K562 (cell line): ENCODE results near the gene CISD3. TPM values are rescaled to one million over a fixed set of nuclear protein-coding genes. Genes with fewer than 3 reads are reported as not detected.

Experiments
- CBFA2T2 ChIP-seq: fragments of 450-650 bp; conservative IDR thresholded peaks from 2 replicates; pipeline ENCODE4 v1.6.1; 2017; ENCODE audit warnings: mild to moderate bottlenecking
- CHD2 ChIP-seq: IDR thresholded peaks from 2 replicates; pipeline ENCODE4 v1.6.1; 2011; ENCODE audit warnings: low read depth, low read length
- ERF ChIP-seq: fragments of 450-650 bp; formaldehyde crosslinking; IDR thresholded peaks from 2 replicates; pipeline ENCODE4 v1.4.0; 2020; ENCODE audit warnings: mild to moderate bottlenecking, mixed read lengths
- ETS2 ChIP-seq: IDR thresholded peaks from 2 replicates; pipeline ENCODE4 v1.6.1; 2016; ENCODE audit warnings: borderline replicate concordance, missing genetic modification characterization, mild to moderate bottlenecking, moderate library complexity, missing compliant biosample characterization; ENCODE audit not compliant: poor library complexity, severe bottlenecking
- GABPB2 ChIP-seq: fragments of 250-450 bp; sonication (Bioruptor Pico); conservative IDR thresholded peaks from 2 replicates; pipeline ENCODE4 v1.5.1; 2021; ENCODE audit warnings: mild to moderate bottlenecking
- GTF2E2 ChIP-seq: fragments of 200-800 bp; sonication (Bioruptor generic); IDR thresholded peaks from 2 replicates; pipeline ENCODE4 v1.6.1; 2016; ENCODE audit warnings: missing genetic modification characterization, missing compliant biosample characterization
- MAFG ChIP-seq: fragments of 450-650 bp; conservative IDR thresholded peaks from 2 replicates; pipeline ENCODE4 v1.6.1; 2016; ENCODE audit warnings: missing genetic modification characterization, missing compliant biosample characterization
- MCM5 ChIP-seq: fragments of 450-650 bp; IDR thresholded peaks from 2 replicates; pipeline ENCODE4 v1.6.1; 2016; ENCODE audit warnings: low read depth
- NCOA6 ChIP-seq: fragments of 450-650 bp; IDR thresholded peaks from 2 replicates; pipeline ENCODE4 v1.6.1; 2017; ENCODE audit warnings: mild to moderate bottlenecking
- NRF1 ChIP-seq, 2 experiments: fragments of 450-650 bp; IDR thresholded peaks in 1 of 2; conservative IDR thresholded peaks in 1 of 2; 2 replicates each; pipeline ENCODE4 v1.6.1; 2014; ENCODE audit warnings: mild to moderate bottlenecking in 2 of 2
- RB1 ChIP-seq: fragments of 450-650 bp; IDR thresholded peaks from 2 replicates; pipeline ENCODE4 v1.6.1; 2017; ENCODE audit warnings: low read depth, mild to moderate bottlenecking
- RCOR1 ChIP-seq, 2 experiments: IDR thresholded peaks; 2 replicates each; pipeline ENCODE4 v1.6.1; 2012; ENCODE audit warnings: low read depth in 2 of 2, low read length in 2 of 2, borderline replicate concordance in 1 of 2, improper control_type of control experiment in 1 of 2
- SAFB2 ChIP-seq: fragments of 200-400 bp; formaldehyde crosslinking; IDR thresholded peaks from 2 replicates; pipeline ENCODE4 v1.6.1; 2018; ENCODE audit warnings: borderline replicate concordance, low read length, low read depth, moderate library complexity; ENCODE audit not compliant: severe bottlenecking
- SREBF1 ChIP-seq: fragments of 150-350 bp; IDR thresholded peaks from 2 replicates; pipeline ENCODE4 v1.6.1; 2014; ENCODE audit warnings: antibody characterized with exemption, low read depth, low read length, borderline replicate concordance
- STAT5A ChIP-seq: IDR thresholded peaks from 2 replicates; pipeline ENCODE4 v1.6.1; 2012; ENCODE audit warnings: low read length, inconsistent platforms, borderline replicate concordance
- U2AF1 ChIP-seq: fragments of 200-400 bp; formaldehyde crosslinking; optimal IDR thresholded peaks from 2 replicates; pipeline ENCODE3; 2017; ENCODE audit warnings: mild to moderate bottlenecking, low read depth, low read length, moderate library complexity
- ZBED1 ChIP-seq: IDR thresholded peaks from 2 replicates; pipeline ENCODE4 v1.6.1; 2014
- ZBTB17 ChIP-seq: fragments of 450-650 bp; formaldehyde crosslinking; IDR thresholded peaks from 2 replicates; pipeline ENCODE4 v1.4.0; 2020; ENCODE audit warnings: mild to moderate bottlenecking
- ZKSCAN3 ChIP-seq: fragments of 250-450 bp; sonication (Bioruptor Pico); IDR thresholded peaks from 2 replicates; pipeline ENCODE4 v1.4.0; 2020
- ZNF12 ChIP-seq: sonication (generic); formaldehyde crosslinking; IDR thresholded peaks from 2 replicates; pipeline ENCODE4 v1.4.0; 2020; ENCODE audit warnings: mild to moderate bottlenecking, missing genetic modification reagents
- ZNF175 ChIP-seq: fragments of 200-800 bp; sonication (Bioruptor generic); IDR thresholded peaks from 2 replicates; pipeline ENCODE4 v1.6.1; 2016; ENCODE audit warnings: low read depth, mild to moderate bottlenecking, missing genetic modification characterization, missing compliant biosample characterization
- ZNF717 ChIP-seq: fragments of 250-450 bp; sonication (Bioruptor Pico); IDR thresholded peaks from 2 replicates; pipeline ENCODE4 v1.5.0; 2021
- polyA plus RNA-seq, 8 experiments: library from polyadenylated mRNA; depleted of rRNA in 4 of 8; stranded (reverse) in 5 of 8; unstranded in 3 of 8; fragments of >200 nt; fragmentation: Nextera tagmentation in 2 of 8; fragmentation: Illumina TruSeq in 1 of 8; extraction: Ambion mirVana in 2 of 8; extraction: Trizol in 1 of 8; gene quantifications; 2 replicates each; pipeline versions ENCODE4 v1.2.1 to v1.2.3, GENCODE V29; 2011 to 2014; ENCODE audit warnings: inconsistent platforms in 1 of 8, missing spikeins in 1 of 8
- total RNA-seq, 7 experiments: library from RNA; depleted of rRNA in 6 of 7; stranded (reverse); fragments of >200 nt in 6 of 7; fragmentation: Illumina TruSeq in 2 of 7; extraction: Trizol in 2 of 7; gene quantifications; 2 replicates each; pipeline versions ENCODE4 v1.2.1 to v1.2.3, GENCODE V29; 2011 to 2021; ENCODE audit warnings: low replicate concordance in 1 of 7
- TF ChIP-seq, protein P1 (sequence below): fragments of 450-650 bp; IDR thresholded peaks from 2 replicates; pipeline ENCODE4 v1.6.1; 2016; ENCODE audit warnings: mild to moderate bottlenecking
- TF ChIP-seq, protein P2 (sequence below): fragments of 250-450 bp; sonication (Bioruptor Pico); IDR thresholded peaks from 2 replicates; pipeline ENCODE4 v1.6.1; 2021; ENCODE audit warnings: mild to moderate bottlenecking
- TF ChIP-seq, protein P3 (sequence below): sonication (generic); formaldehyde crosslinking; IDR thresholded peaks from 2 replicates; pipeline ENCODE4 v1.9.0; 2022; ENCODE audit warnings: mild to moderate bottlenecking, missing genetic modification reagents
- TF ChIP-seq, protein P4 (sequence below): fragments of 450-650 bp; IDR thresholded peaks from 2 replicates; pipeline ENCODE4 v1.6.1; 2018; ENCODE audit warnings: mild to moderate bottlenecking, low read depth; ENCODE audit not compliant: partially characterized antibody

Gene CISD3
- total and polyA plus RNA-seq, 9 of the 15 experiments (the other 6 are each of a cell fraction or from before 2014, with no cell fraction given) = 5.0 to 60.7 (median 15.7) TPM

DNA sequence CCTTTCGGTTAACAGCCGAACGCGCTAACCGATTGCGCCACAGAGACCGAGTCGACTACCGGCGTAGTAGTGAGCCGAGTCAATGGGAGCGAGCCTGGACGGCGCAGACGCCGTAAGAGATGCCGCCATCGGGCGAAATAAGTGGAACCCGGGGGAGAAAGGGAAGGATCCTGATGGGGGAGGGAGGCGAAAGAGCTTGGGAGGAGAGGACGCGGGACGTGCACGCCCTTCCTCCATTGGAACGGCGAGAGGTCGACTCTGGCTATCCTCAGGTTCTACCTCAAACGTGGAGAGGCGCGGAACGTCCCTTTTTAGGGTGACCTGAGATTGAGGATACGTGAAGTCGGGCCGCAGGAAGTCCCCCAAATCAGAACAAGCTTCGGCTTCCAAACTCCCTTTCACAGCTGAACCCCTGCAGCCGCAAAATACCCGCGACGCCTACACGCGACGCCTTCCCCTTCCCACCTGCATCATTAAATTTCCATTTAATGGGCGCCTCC, 21.7 kb downstream of the CISD3 start (continued):
- TF ChIP-seq MCM5 (no peak), SAFB2 (no peak), ZNF12 (0 out of 2 replicates have a peak, but pooled peaks have one; percentile 18), U2AF1 (no peak), ETS2 (tag) (no peak), ZNF175 (CRISPR knock-in tag) (no peak), RCOR1 (IDR thresholded peaks at IDR 0.05; ENCODE audit: borderline replicate concordance in 1 of 2, low read depth in 2 of 2, low read length in 2 of 2) (peak in 1 of 2 experiments; percentile 34; a peak in 1 of 4 replicates), CHD2 (peak; percentile 31; the same call in 1 of the 2 replicates), NRF1 (conservative IDR thresholded peaks at IDR 0.05 in 1 of 2, IDR thresholded peaks at IDR 0.05 in 1 of 2) (no peak), NCOA6 (peak; percentile 85), GABPB2 (CRISPR knock-in tag) (no peak), ERF (CRISPR knock-in tag) (no peak), CBFA2T2 (no peak), ZNF717 (no peak), SREBF1 (no peak; the same call in 1 of the 2 replicates), GTF2E2 (tag) (no peak), ZBED1 (no peak), ZBTB17 (CRISPR knock-in tag) (no peak), STAT5A (no peak), MAFG (tag) (no peak), ZKSCAN3 (CRISPR knock-in tag) (no peak), RB1 (peak; percentile 95)
- TF ChIP-seq, protein P1, sequence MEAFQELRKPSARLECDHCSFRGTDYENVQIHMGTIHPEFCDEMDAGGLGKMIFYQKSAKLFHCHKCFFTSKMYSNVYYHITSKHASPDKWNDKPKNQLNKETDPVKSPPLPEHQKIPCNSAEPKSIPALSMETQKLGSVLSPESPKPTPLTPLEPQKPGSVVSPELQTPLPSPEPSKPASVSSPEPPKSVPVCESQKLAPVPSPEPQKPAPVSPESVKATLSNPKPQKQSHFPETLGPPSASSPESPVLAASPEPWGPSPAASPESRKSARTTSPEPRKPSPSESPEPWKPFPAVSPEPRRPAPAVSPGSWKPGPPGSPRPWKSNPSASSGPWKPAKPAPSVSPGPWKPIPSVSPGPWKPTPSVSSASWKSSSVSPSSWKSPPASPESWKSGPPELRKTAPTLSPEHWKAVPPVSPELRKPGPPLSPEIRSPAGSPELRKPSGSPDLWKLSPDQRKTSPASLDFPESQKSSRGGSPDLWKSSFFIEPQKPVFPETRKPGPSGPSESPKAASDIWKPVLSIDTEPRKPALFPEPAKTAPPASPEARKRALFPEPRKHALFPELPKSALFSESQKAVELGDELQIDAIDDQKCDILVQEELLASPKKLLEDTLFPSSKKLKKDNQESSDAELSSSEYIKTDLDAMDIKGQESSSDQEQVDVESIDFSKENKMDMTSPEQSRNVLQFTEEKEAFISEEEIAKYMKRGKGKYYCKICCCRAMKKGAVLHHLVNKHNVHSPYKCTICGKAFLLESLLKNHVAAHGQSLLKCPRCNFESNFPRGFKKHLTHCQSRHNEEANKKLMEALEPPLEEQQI = no peak
- TF ChIP-seq, protein P2, sequence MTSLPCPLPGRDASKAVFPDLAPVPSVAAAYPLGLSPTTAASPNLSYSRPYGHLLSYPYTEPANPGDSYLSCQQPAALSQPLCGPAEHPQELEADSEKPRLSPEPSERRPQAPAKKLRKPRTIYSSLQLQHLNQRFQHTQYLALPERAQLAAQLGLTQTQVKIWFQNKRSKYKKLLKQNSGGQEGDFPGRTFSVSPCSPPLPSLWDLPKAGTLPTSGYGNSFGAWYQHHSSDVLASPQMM = no peak
- TF ChIP-seq, protein P3, sequence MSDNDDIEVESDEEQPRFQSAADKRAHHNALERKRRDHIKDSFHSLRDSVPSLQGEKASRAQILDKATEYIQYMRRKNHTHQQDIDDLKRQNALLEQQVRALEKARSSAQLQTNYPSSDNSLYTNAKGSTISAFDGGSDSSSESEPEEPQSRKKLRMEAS = no peak
- TF ChIP-seq, protein P4, sequence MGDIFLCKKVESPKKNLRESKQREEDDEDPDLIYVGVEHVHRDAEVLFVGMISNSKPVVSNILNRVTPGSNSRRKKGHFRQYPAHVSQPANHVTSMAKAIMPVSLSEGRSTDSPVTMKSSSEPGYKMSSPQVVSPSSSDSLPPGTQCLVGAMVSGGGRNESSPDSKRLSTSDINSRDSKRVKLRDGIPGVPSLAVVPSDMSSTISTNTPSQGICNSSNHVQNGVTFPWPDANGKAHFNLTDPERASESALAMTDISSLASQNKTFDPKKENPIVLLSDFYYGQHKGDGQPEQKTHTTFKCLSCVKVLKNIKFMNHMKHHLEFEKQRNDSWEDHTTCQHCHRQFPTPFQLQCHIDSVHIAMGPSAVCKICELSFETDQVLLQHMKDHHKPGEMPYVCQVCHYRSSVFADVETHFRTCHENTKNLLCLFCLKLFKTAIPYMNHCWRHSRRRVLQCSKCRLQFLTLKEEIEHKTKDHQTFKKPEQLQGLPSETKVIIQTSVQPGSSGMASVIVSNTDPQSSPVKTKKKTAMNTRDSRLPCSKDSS = peak; percentile 21
